Stimulated activated CD4-positive, alpha-beta T cell treated with anti-CD3 and anti-CD28 coated beads, Interleukin-1b, Interleukin-23, amount 100 ng/mL, for 1 hour (primary cell): Measurements from ENCODE around the gene RAP2A.

Experiments
- DNase-seq, 2 donors: peaks; one replicate each; pipeline ENCODE4 v3.0.0-alpha.2; 2020; ENCODE audit warnings: low read depth in 2 of 2

Gene RAP2A

GRCh38 chr13:97448503-97449251 lies 14.7 kb downstream of the RAP2A start:
- DNase-seq = no peak

GRCh38 chr13:97454699-97455098 lies 20.7 kb downstream of the RAP2A start:
- DNase-seq = no peak

- no peak for DNase-seq
Measured at GRCh38 chr13:97456047-97456446, 22.1 kb downstream of the RAP2A start.

DNA sequence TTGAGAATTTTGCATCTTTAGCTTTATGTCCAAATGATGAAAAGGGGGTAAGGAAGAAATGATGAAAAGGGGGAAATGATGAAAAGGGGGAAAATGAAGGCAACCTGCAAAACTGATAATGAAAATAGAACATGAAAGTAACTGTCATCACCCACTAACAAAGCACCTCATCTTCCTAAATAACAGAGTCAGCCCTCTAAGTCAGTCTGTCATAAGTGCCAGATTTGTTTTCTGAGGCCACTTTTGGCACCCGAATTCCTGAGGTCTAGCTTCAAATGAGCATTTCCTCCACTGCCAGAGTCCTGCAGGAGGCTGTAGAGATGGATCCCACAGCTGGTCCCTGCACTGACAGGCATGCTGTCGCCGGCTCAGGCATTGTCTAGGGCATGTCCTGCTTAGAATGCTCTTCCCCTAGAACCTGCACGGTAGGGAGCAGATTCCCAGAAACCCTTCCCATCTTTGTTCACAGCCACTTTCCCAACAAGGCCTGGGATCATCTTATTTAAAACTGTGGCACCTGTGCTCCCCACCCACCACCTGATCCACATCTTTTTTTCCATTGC lies 25.3 kb downstream of the RAP2A start:
- DNase-seq = no peak

DNA sequence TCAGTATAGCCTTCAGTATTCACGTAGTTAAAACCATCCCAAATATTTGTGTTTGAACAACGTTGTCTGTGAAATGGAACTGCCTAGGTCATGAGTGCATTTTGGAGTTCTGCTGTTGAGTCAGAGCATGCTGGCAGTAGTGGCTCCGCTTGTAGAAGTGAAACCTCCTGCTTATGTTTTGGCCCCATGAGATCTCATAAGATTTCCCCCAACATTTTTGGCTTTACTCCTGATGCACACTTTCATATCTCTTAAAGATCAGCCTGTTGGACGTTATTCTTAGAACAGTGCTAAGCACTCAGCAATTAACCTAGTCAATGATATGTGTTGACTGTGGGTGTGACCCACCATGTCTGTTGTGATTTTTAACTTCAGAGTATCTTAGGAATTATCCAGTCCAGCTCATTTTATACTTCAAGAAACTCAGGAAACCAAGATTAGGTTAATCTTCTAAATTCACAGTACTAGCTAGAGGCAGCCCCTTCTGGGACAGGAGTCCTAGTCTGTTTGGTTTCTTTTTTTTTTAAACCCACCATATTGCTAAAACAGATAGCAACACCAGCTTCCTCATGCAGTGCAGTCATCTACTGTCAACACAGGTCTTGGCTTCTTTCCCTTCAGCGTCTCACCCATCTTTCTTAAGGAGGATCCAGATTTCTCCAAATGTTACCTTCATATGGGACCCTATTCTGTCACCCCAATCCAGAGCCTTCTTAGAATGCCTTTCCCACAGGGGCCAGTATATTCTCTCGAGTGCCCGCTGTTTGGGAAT lies 26.2 kb downstream of the RAP2A start:
- no peak for DNase-seq

- DNase-seq = no peak
Measured at GRCh38 chr13:97460853-97461252, 26.9 kb downstream of the RAP2A start.

- no peak for DNase-seq
Measured at GRCh38 chr13:97464561-97464960, 30.6 kb downstream of the RAP2A start.

DNA sequence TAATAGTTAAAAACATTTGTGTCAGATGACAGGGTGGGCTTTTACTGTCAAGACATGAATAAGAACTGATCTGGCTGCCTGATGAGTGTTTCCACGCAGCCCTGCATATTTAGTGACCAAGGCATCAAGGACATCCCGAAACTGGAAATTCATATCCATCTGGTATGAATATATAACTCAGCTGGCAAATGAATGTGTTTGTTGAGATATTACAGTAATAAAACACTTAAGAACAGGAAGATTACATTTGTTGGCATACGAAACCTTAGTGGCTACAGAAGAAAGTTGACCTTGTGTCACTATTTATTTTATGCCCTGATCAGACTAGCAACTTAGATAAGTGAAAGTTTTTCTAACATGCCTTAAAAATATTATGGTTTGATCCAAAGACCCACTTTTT lies 32.8 kb downstream of the RAP2A start:
- no peak for DNase-seq

GRCh38 chr13:97468331-97468730 lies 34.4 kb downstream of the RAP2A start:
- DNase-seq = no peak

DNA sequence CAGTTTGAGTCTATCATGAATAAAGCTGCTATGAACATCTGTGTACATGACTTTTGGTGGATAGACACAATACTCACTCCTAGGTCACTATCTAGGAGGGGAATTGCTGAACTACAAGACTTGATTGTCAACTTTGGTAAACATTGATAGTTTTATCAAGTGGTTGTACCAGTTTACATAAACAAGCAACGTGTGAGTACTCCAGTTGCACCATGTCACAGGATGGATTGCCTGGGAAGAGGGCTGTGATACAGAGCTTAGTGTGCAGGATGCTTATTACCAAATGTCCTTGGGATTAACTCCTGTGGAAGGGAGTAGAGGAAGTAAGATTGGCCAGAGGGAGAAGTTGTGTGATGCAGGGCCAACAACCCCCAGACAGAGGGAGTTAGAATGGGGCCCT lies 37.7 kb downstream of the RAP2A start:
- no peak for DNase-seq

GRCh38 chr13:97474349-97474980 lies 40.5 kb downstream of the RAP2A start:
- no peak for DNase-seq

DNA sequence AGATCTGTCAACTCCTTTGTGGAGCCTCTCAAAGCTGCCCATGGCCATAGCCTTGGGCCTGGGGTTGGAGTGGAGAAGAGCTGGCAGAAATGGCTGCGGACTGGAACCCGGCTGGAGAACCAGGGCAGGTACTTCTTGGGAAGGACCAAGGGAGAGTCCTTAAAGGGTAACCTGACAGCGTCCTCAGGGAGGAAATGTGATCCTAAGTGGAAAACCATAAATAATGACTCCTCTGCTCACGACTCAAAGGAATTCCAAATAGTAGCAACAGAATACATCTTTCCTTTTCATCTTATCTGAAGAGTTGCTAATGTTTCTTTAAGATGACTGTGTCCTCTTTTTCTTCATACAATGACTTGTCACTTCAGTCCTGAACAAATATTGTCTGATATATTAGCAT lies 41.0 kb downstream of the RAP2A start:
- DNase-seq = no peak

DNA sequence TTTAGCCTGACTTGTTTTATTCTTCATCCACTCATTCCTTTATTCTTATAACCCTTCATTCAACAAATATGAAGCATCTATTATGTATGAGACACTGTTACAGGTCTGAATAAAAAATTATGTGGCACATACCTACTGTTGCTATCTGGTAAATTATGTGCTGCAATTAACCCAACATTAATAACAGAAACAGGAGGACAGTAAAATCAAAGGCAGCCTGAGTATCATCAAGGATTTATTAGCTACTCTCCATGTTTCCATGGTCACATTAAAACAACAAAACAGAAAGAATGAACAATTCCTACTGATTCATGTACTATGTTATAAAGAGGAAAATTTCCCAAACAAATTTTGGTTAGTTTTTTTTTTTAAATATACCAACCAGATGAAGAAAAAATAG lies 43.9 kb downstream of the RAP2A start:
- no peak for DNase-seq

- no peak for DNase-seq
Measured at GRCh38 chr13:97478247-97478646, 44.3 kb downstream of the RAP2A start.

DNA sequence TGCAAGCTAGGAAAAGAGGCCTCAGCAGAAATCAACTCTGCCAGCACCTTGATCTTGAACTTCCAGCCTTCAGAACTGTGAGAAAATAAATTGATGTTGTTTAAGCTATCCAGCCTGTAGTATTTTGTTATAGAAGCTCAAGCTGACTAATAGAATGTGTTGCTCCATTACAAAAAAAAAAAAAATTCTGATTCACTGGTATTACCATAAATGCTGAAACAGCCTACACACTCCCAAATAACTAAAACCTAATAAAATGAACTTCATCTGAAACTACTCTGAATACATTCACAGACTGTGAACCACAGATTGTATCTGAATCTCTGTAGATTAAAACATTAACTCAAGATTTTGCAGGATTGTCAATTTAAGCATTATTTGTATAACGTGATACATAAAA lies 49.5 kb downstream of the RAP2A start:
- no peak for DNase-seq

DNA sequence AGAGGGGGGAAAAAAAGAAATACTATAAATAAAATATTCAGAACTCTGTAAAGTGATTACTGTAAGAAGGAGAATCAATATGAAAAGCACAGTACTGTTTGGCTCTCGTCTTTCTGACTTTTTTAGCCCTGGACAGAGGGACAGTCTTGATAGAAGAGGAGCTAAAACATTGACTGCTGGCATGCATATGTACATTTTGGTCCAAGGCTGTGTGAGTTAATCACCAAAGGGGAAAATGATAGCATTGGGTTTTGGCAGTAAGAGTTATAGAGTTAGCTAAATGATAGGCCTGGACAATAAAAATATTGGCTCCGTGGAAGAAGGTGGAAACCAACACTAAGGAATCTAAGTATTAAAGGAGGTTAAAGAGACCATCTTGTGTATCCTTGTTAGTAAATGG lies 50.3 kb downstream of the RAP2A start:
- DNase-seq = no peak

- no peak for DNase-seq
Measured at GRCh38 chr13:97485320-97485719, 51.4 kb downstream of the RAP2A start.

DNA sequence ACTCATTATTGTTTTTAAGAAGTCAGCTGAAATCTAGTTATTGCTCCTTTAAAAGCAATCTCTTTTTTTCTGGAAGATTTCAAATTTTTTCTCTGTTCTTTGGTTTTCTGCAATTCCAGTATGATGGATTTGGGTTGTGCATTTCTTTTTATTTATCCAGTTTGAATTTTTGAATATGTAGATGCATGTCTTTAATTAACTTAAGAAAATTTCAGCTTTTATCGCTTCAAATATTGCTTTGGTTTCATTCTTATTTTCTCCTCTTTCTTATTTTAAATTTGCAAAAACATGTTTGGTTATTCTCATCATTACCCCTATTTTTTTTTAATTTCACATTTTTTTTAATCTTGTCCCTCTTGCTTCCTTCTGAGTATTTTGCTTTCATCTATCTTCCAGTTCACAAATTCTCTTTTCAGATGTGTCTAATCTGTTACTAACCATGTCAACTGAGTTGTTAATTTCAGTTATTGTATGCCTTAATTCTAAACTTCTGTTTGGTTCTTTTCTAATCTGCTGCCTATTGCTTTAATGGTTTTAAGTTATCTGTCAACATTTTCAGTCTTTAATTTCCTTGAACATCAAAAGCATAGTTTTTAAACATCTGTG lies 56.8 kb downstream of the RAP2A start:
- no peak for DNase-seq

- no peak for DNase-seq
Measured at GRCh38 chr13:97491452-97491851, 57.5 kb downstream of the RAP2A start.

DNA sequence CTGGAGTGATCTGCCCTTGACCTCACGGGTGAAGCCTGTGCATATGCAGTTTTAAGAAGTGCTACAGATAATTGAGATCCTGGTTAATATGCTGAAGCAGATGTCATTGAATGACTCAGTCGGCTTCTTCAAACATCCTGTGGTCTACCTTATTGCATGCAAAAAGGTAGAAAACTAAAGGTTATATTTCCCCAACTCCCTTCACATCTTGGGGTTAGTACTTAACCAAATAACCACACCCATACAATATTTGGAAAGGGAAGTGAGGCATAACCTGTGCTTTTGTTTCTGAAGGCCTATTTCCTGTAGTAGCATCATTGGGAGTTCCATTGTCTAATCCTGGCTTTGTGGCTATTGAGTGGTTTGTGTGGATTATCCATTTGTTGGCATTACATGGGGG lies 58.3 kb downstream of the RAP2A start:
- no peak for DNase-seq

GRCh38 chr13:97492684-97493371 lies 58.9 kb downstream of the RAP2A start:
- DNase-seq = no peak

GRCh38 chr13:97493456-97493855 lies 59.5 kb downstream of the RAP2A start:
- DNase-seq = no peak
